HFFc6 (cell line): Measurements from ENCODE around the gene ANAPC2. TPM values are rescaled to one million over a fixed set of nuclear protein-coding genes. Genes with fewer than 3 reads are reported as not detected.

Experiments used
- DNase-seq: peaks from one replicate; pipeline ENCODE4 v3.0.0-alpha.2; 2018
- H3K27ac Mint-ChIP-seq: 2 replicates; pipeline ENCODE4 v1.8.0; 2020; ENCODE audit warnings: mild to moderate bottlenecking, mixed read lengths
- H3K27me3 Mint-ChIP-seq: 2 replicates; pipeline ENCODE4 v1.8.0; 2021; ENCODE audit warnings: mild to moderate bottlenecking, moderate library complexity, mixed read lengths; ENCODE audit not compliant: insufficient read depth
- H3K36me3 Mint-ChIP-seq: 2 replicates; pipeline ENCODE4 v1.8.0; 2021; ENCODE audit warnings: low read depth, mixed read lengths
- H3K4me1 Mint-ChIP-seq: 2 replicates; pipeline ENCODE4 v1.8.0; 2020; ENCODE audit warnings: low read depth, mixed read lengths
- H3K4me3 Mint-ChIP-seq: 2 replicates; pipeline ENCODE4 v1.8.0; 2020; ENCODE audit warnings: mild to moderate bottlenecking, moderate library complexity, mixed read lengths
- H3K9me3 Mint-ChIP-seq: 2 replicates; pipeline ENCODE4 v1.8.0; 2020; ENCODE audit warnings: mild to moderate bottlenecking, mixed read lengths
- CTCF ChIP-seq: fragments of 200-600 bp; sonication (generic); IDR thresholded peaks from 2 replicates; pipeline ENCODE4 v1.5.0; 2021; ENCODE audit warnings: antibody characterized with exemption, mild to moderate bottlenecking
- total RNA-seq, 6 experiments: library from RNA; stranded (reverse); fragmentation: NEBNext Ultra II Directional; extraction: Animal tissue kit (Norgen Biotek cat#: 25700); gene quantifications; 2 replicates in 1 of 6; 3 replicates in 5 of 6; pipeline ENCODE4 v1.2.3, GENCODE V29; 2021

Gene ANAPC2
- total RNA-seq, 6 experiments from 2014 or later = 34.8 to 41.5 (median 37.4) TPM

GRCh38 chr9:137231372-137232039 is 43.1 kb upstream of the ANAPC2 start:
- no peaks in the 10 kb centered on the region for H3K9me3 Mint-ChIP-seq
- DNase-seq = no peak
- H3K36me3 Mint-ChIP-seq = no peaks in the 10 kb centered on the region
- H3K4me3 Mint-ChIP-seq = no peak overlapping the region
- H3K4me1 Mint-ChIP-seq = peaks cover 7% of the 10 kb centered on the region
- no peak for TF ChIP-seq CTCF
- no peaks in the 10 kb centered on the region for H3K27me3 Mint-ChIP-seq
- H3K27ac Mint-ChIP-seq = no peak overlapping the region

- H3K9me3 Mint-ChIP-seq = no peaks in the 10 kb centered on the region
- TF ChIP-seq CTCF = no peak
- H3K27ac Mint-ChIP-seq = no peak within 1 kb of the TSS
- H3K4me3 Mint-ChIP-seq = no peak within 1 kb of the TSS
- no peaks in the 10 kb centered on the region for H3K27me3 Mint-ChIP-seq
- DNase-seq = no peak
- H3K36me3 Mint-ChIP-seq = no peaks in the 10 kb centered on the region
- H3K4me1 Mint-ChIP-seq = peaks cover 7% of the 10 kb centered on the region
Measured at GRCh38 chr9:137230705-137231371, 42.5 kb upstream of the ANAPC2 start, which contains the start of gene SLC34A3. Gene SLC34A3 (plus strand): TSS chr9:137230901. CDS start chr9:137231703, 802 bp downstream.

DNA sequence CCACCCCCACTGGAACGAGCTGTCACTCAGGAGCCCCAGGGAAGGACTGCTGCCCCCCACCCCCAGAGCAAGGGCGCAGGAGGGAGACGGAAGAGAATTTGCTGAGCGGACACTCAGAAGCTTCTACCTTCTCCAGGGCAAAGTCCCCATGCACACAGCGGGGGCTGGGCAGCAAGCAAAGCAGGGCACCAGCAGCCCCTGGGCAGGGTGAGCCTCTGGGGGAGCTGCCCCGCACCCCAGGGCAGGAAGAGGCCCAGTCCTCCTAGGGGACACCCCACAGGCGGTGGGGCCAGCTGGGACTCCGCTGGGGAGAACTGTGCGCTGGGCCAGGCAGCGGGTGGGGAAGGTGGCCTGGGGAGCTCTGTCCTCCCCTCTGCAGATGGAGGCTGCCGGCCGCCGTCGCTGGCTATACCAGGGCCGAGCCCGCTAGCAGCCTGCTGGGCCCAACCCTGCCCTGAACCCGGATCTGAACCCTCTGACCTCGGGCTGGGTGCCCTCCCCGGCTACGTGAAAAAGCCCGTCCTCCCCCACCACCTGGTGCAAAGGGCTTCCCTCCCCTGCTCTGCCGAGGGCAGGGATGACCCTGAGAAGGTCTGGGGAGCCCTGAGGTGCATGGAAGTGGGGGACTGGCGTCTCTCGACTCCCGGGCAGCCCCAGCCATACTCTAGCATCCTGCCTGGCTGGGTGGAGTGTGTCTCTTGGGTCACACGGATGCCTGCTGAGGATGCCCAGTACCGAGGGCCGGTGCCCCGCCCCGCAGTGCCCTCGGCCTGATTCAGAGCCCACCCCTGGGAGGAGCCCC is 41.7 kb upstream of the ANAPC2 start:
- H3K4me3 Mint-ChIP-seq = no peak overlapping the region
- H3K9me3 Mint-ChIP-seq = no peaks in the 10 kb centered on the region
- peaks cover 7% of the 10 kb centered on the region for H3K4me1 Mint-ChIP-seq
- H3K27ac Mint-ChIP-seq = no peak overlapping the region
- no peaks in the 10 kb centered on the region for H3K27me3 Mint-ChIP-seq
- TF ChIP-seq CTCF = no peak
- no peak for DNase-seq
- H3K36me3 Mint-ChIP-seq = no peaks in the 10 kb centered on the region

- H3K36me3 Mint-ChIP-seq = no peaks in the 10 kb centered on the region
- no peaks in the 10 kb centered on the region for H3K9me3 Mint-ChIP-seq
- no peak overlapping the region for H3K4me3 Mint-ChIP-seq
- H3K27me3 Mint-ChIP-seq = no peaks in the 10 kb centered on the region
- peaks cover 7% of the 10 kb centered on the region for H3K4me1 Mint-ChIP-seq
- H3K27ac Mint-ChIP-seq = no peak overlapping the region
- DNase-seq = no peak
- no peak for TF ChIP-seq CTCF
Measured at GRCh38 chr9:137228968-137229896, 40.9 kb upstream of the ANAPC2 start.

DNA sequence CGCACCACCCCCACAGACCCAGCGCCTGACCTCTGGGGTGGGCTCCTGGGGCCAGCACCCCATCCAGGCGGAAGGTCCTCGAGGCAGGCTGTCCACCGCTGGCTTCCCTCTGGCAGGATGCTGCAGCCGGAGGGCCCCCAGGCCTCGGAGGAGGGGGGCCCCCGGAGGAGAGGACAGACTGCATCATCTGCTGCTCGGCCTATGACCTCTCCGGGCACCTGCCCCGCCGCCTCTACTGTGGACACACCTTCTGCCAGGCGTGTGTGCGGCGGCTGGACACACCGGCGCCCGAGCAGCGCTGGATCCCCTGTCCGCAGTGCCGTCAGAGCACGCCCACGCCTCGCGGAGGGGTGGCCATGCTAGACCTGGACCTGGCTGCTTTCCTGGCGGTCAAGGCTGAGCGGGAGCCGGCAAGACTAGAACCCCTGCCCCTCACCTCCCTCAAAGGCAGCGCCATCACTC is 40.2 kb upstream of the ANAPC2 start:
- H3K27ac Mint-ChIP-seq = no peak overlapping the region
- H3K9me3 Mint-ChIP-seq = no peaks in the 10 kb centered on the region
- peaks cover 7% of the 10 kb centered on the region for H3K4me1 Mint-ChIP-seq
- no peak overlapping the region for H3K4me3 Mint-ChIP-seq
- no peak for TF ChIP-seq CTCF
- no peaks in the 10 kb centered on the region for H3K36me3 Mint-ChIP-seq
- no peak for DNase-seq
- H3K27me3 Mint-ChIP-seq = no peaks in the 10 kb centered on the region
